Vagina (tissue), 2 donors: Measurements from ENCODE around the gene PIK3C2B.

Experiments
- CTCF ChIP-seq, 3 experiments: fragments of 450-650 bp in 2 of 3; fragments of 200-600 bp in 1 of 3; sonication (generic) in 1 of 3; IDR thresholded peaks; one replicate each; pipeline ENCODE4 v1.5.1; 2017 to 2019; ENCODE audit warnings: antibody characterized with exemption in 3 of 3, mild to moderate bottlenecking in 2 of 3, moderate library complexity in 2 of 3
- POLR2A ChIP-seq, 2 donors: fragments of 450-650 bp; IDR thresholded peaks; one replicate each; pipeline ENCODE4 v1.6.1; 2017; ENCODE audit warnings: antibody characterized with exemption in 2 of 2, mild to moderate bottlenecking in 2 of 2, moderate library complexity in 2 of 2

DNA sequence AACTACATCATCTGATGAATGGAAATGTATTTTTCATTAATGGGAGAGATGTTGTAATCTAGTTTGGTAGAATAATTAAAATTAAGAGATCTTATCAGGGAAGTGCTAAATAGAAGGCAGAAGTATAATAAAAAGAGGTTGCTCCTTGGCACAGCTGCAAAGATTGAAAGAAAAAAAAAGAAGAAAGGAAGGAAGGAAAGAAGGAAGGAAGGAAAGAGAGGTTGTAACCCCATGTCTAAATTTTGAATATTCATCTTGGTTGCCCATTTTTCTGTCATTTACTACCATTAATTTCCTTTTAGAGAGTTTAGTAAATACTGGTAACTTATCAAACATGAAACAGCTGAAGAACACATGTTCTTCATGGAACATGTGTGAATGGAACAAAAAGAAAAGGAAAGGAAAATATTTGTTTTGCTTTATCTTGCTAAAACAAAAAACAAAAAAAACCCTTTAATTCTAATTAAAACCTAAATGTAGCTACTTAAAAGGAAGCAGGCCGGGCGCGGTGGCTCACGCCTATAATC, 11.1 kb upstream of the PIK3C2B start:
- TF ChIP-seq CTCF (IDR thresholded peaks at IDR 0.05) (no peak), POLR2A (IDR thresholded peaks at IDR 0.05) (no peak)
